GM12875 (cell line): ENCODE results near the gene ARHGAP27.

Source experiments
- H3K4me3 ChIP-seq: one replicate; pipeline ENCODE4 v1.5.1; 2011; ENCODE audit warnings: low read depth, low read length, control low read depth
- TF ChIP-seq, protein P1 (sequence below): IDR thresholded peaks from 2 replicates; pipeline ENCODE4 v1.5.1; 2011; ENCODE audit warnings: low read depth, mild to moderate bottlenecking, control low read depth, inconsistent platforms, low read length, moderate library complexity, borderline replicate concordance; ENCODE audit not compliant: insufficient read depth

The ARHGAP27 gene

DNA sequence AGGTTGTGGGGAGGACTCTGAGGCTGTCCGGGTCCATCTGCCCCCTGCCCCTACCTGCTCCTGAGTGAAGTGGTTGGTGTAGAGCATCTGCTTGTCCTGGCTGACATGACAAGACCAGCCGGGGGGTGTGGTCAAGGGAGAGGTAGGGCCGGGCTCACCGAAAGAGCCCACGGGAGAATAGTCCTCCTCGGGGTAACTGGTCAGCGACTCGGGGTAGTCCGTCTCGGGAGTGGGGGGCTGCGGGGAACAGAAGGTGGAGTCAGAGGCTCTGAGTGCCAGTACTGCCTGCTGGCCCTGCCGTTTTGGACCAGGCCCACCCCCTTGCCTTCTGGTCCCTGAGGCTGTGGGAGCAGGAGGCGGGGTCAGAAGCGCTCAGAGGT lies 27.8 kb downstream of the ARHGAP27 start:
- H3K4me3 ChIP-seq, result no peak overlapping the region
- TF ChIP-seq, protein P1, sequence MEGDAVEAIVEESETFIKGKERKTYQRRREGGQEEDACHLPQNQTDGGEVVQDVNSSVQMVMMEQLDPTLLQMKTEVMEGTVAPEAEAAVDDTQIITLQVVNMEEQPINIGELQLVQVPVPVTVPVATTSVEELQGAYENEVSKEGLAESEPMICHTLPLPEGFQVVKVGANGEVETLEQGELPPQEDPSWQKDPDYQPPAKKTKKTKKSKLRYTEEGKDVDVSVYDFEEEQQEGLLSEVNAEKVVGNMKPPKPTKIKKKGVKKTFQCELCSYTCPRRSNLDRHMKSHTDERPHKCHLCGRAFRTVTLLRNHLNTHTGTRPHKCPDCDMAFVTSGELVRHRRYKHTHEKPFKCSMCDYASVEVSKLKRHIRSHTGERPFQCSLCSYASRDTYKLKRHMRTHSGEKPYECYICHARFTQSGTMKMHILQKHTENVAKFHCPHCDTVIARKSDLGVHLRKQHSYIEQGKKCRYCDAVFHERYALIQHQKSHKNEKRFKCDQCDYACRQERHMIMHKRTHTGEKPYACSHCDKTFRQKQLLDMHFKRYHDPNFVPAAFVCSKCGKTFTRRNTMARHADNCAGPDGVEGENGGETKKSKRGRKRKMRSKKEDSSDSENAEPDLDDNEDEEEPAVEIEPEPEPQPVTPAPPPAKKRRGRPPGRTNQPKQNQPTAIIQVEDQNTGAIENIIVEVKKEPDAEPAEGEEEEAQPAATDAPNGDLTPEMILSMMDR, result no peak

DNA sequence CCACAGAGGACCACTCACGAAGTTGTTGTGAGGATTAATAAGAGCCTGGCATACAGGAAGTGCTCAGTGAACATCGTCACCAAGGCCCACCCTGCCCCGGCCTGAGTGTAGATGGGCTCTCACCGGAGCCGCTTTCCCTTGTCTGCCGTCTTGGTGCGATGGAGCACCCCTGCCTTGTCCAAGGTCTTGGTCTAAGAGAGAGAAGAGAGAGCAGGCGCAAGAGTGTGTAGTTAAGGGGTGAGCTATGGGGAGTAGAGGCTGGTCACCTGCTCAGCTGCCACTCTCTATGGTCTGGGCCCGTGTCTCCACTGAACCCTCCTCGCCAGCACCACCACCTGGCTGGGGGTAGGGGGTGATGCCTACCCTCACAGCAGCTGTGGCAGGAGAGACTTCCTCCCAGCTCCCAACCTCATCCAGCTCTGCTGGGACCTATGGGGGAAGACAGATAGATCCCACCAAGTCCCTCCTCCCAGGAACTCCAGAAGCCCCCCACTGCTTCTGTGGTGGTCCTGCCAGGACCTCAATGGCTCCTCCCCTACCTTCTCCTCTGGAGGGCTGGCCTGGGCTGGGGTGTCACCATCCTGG lies 28.7 kb downstream of the ARHGAP27 start:
- no peak overlapping the region for H3K4me3 ChIP-seq
- TF ChIP-seq, protein P1, result no peak

DNA sequence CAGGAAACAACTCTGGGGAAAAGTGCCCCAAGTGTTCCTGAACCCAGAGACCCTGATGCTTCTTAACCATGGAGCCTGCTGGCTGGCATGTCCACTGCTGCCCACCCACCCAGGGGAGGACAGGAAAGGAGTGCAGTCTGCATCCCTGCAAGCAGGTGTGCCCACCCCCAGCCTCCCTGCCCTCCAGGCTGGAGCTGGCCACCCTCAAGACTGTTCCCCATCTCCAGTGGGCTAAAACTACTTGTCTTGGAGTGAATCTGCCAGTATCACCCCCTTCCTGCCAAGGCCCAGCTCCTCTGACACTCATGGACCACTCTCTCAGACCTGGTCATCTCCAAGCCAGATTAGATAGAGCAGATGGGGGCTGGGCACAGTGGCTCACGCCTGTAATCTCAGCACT lies 29.8 kb downstream of the ARHGAP27 start:
- no peak overlapping the region for H3K4me3 ChIP-seq
- TF ChIP-seq, protein P1, result no peak

DNA sequence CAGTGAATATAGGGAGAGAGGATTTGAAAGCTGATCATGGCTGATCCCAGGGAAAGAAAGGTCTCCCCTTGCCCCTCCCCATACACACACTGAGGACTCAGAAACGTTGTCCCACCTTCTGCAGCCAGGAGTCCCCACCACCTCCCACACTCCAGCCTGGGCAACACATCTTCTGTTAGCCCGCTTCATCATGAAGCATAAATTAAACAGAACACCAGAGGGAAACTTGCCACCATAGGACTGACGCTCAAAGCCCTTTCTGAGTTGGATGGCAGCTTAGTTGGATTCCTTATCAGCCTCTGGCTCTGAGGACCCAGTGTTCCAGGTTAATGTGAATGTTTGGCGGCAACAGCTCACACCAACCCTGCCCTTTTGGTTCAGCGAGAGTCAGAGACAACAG lies 33.9 kb downstream of the ARHGAP27 start:
- H3K4me3 ChIP-seq, result no peak overlapping the region
- TF ChIP-seq, protein P1, result no peak

DNA sequence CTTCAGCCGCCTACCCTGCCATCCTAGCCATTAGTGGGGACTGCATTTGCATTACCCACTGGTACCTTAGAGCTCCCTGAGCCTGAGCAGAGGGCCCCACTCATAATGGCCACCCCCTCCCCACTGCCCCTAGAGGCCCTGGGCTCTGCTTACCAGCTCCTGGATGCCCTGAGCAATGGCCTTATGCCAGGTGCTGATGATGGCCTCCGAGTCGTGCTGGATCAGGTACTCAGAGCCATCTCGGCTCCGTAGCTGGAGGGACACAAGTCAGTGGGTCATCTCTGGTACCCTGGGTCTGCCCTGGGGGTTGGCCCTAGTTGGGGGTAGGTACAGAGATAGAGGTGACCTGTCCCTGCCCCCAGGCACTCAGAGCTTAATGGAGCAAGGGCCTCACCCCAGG lies 34.9 kb downstream of the ARHGAP27 start:
- TF ChIP-seq, protein P1, result no peak
- H3K4me3 ChIP-seq, result no peak overlapping the region

DNA sequence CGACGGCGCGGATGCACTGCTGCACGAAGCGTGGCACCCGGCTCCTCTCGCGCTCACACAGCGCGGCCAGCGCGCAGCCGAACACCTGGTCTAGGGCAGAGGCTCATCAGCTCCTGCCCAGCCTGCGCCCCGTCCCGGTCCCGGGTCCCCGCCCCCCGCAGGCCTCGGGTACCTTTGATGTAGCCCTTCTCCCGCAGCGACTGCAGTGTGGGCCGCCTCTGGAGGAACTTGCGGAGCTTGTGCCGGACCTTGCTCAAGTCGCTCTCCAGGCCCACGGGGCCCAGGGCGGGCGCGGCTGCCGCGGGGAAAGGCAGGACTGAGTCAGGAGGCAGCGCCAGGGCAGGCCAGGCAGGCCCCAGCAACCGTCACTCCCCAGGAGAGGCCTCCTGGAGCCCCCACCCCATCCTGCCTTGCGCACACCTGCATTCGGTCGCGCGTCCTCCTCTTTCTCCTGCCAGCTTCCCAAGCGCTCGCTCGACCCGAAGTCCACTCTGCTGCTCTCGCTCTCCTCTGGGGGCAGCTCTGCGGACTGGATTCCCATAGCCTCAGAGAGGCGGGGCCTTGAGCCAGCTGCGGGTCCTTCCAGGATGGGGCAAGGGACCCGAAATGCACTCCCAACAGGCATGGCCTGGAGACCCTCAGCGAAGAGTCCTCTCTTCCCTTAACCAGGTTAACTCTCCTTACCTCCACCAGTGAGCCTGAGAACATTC lies 36.0 kb downstream of the ARHGAP27 start:
- H3K4me3 ChIP-seq, result no peak overlapping the region
- TF ChIP-seq, protein P1, result no peak
